ENCODE results near the gene NR1H4.
"Not testable (repeated sequence)": the region's sequence is repeated elsewhere in the genome, so short reads cannot be mapped to it uniquely, and the experiment has no call there.

The NR1H4 gene

GRCh38 chr12:100473050-100473715 lies 483 bp upstream of the NR1H4 start:
- no peak for ATAC-seq

- no peak for ATAC-seq
Observed at GRCh38 chr12:100474617-100475016, 951 bp downstream of the NR1H4 start.

- no peak for ATAC-seq
Observed at GRCh38 chr12:100476013-100476751, 2.5 kb downstream of the NR1H4 start.

- ATAC-seq: no peak
Observed at GRCh38 chr12:100481021-100481420, 7.4 kb downstream of the NR1H4 start.

- no peak for ATAC-seq
Observed at GRCh38 chr12:100484183-100484886, 10.7 kb downstream of the NR1H4 start.

GRCh38 chr12:100484891-100485471 lies 11.3 kb downstream of the NR1H4 start:
- no peak for ATAC-seq

- no peak for ATAC-seq
Observed at GRCh38 chr12:100485983-100486382, 12.3 kb downstream of the NR1H4 start.

- ATAC-seq: no peak
Observed at GRCh38 chr12:100489251-100489820, 15.7 kb downstream of the NR1H4 start.

GRCh38 chr12:100490056-100490455 lies 16.4 kb downstream of the NR1H4 start:
- ATAC-seq: no peak

GRCh38 chr12:100491104-100491503 lies 17.4 kb downstream of the NR1H4 start:
- no peak for ATAC-seq

GRCh38 chr12:100493396-100494012 lies 19.8 kb downstream of the NR1H4 start:
- ATAC-seq: no peak

- no peak for ATAC-seq
Observed at GRCh38 chr12:100494026-100494425, 20.4 kb downstream of the NR1H4 start.

- ATAC-seq: no peak
Observed at GRCh38 chr12:100494538-100494937, 20.9 kb downstream of the NR1H4 start.

GRCh38 chr12:100497105-100497795 lies 23.6 kb downstream of the NR1H4 start:
- ATAC-seq: no peak

- ATAC-seq: no peak
Observed at GRCh38 chr12:100498141-100498540, 24.5 kb downstream of the NR1H4 start.

- no peak for ATAC-seq
Observed at GRCh38 chr12:100499416-100499815, 25.8 kb downstream of the NR1H4 start.

- not testable (repeated sequence) for ATAC-seq
Observed at GRCh38 chr12:100502718-100503117, 29.1 kb downstream of the NR1H4 start.

- no peak for ATAC-seq
Observed at GRCh38 chr12:100503228-100503628, 29.6 kb downstream of the NR1H4 start.

GRCh38 chr12:100504804-100505203 lies 31.1 kb downstream of the NR1H4 start:
- no peak for ATAC-seq

GRCh38 chr12:100508751-100509150 lies 35.1 kb downstream of the NR1H4 start:
- ATAC-seq: no peak

GRCh38 chr12:100512692-100513091 lies 39.0 kb downstream of the NR1H4 start:
- ATAC-seq: no peak

- ATAC-seq: no peak
Observed at GRCh38 chr12:100515968-100516367, 42.3 kb downstream of the NR1H4 start.
